Breast epithelium (tissue), 4 donors: Measurements from ENCODE around the gene SLC15A3. TPM values are rescaled to one million over a fixed set of nuclear protein-coding genes. Genes with fewer than 3 reads are reported as not detected.

Source experiments
- DNase-seq, 2 donors: peaks; one replicate each; pipeline ENCODE4 v3.0.0-alpha.2; 2019; ENCODE audit warnings: low spot score in 2 of 2
- H3K27ac ChIP-seq, 2 donors: fragments of 200-600 bp; sonication (generic) in 1 of 2; one replicate each; pipeline ENCODE4 v1.5.1; 2016 to 2019; ENCODE audit warnings: mild to moderate bottlenecking in 1 of 2
- H3K27me3 ChIP-seq, 2 donors: fragments of 200-600 bp; sonication (generic) in 1 of 2; one replicate each; pipeline versions ENCODE4 v1.5.1 to v1.6.0; 2017 to 2019; ENCODE audit warnings: control low read depth in 1 of 2, mild to moderate bottlenecking in 1 of 2
- H3K36me3 ChIP-seq: fragments of 200-600 bp; one replicate; pipeline ENCODE4 v1.5.1; 2019
- H3K4me1 ChIP-seq, 2 donors: fragments of 200-600 bp; sonication (generic); one replicate each; pipeline ENCODE4 v1.5.1; 2016 to 2019; ENCODE audit warnings: control low read depth in 1 of 2
- H3K4me3 ChIP-seq, 3 donors: fragments of 200-600 bp; sonication (generic); 1 replicate in 2 of 3; 2 replicates in 1 of 3; pipeline ENCODE4 v1.5.1; 2016 to 2019; ENCODE audit warnings: mild to moderate bottlenecking in 3 of 3, moderate library complexity in 2 of 3
- H3K9me3 ChIP-seq, 2 donors: fragments of 200-600 bp; sonication (generic) in 1 of 2; one replicate each; pipeline ENCODE4 v1.5.1; 2016 to 2019; ENCODE audit warnings: control low read depth in 1 of 2
- POLR2A ChIP-seq: fragments of 450-650 bp; IDR thresholded peaks from one replicate; pipeline ENCODE4 v1.6.1; 2016; ENCODE audit warnings: antibody characterized with exemption, mild to moderate bottlenecking, moderate library complexity
- POLR2AphosphoS5 ChIP-seq, 3 donors: sonication (generic); formaldehyde crosslinking; IDR thresholded peaks; one replicate each; pipeline ENCODE4 v1.6.1; 2017; ENCODE audit warnings: antibody characterized with exemption in 3 of 3
- intact Hi-C: fragments of 100-400 bp; cut with DNase I; formaldehyde crosslinking; loops from one replicate; pipeline ENCODE4 v1.15.1; 2023; ENCODE audit warnings: low total_unique reads
- total RNA-seq, 3 donors: library from RNA; depleted of rRNA; stranded (reverse); fragments of >200 nt; gene quantifications; one replicate each; pipeline ENCODE4 v1.1.0, GENCODE V29; 2016
- TF ChIP-seq, protein P1 (sequence below), 3 donors: fragments of 450-650 bp; IDR thresholded peaks; one replicate each; pipeline ENCODE4 v1.5.1; 2016 to 2017; ENCODE audit warnings: antibody characterized with exemption in 3 of 3, mild to moderate bottlenecking in 3 of 3, moderate library complexity in 3 of 3

SLC15A3 gene
- total RNA-seq, 3 donors from 2014 or later, result 8.8 to 23.2 (median 20.8) TPM

DNA sequence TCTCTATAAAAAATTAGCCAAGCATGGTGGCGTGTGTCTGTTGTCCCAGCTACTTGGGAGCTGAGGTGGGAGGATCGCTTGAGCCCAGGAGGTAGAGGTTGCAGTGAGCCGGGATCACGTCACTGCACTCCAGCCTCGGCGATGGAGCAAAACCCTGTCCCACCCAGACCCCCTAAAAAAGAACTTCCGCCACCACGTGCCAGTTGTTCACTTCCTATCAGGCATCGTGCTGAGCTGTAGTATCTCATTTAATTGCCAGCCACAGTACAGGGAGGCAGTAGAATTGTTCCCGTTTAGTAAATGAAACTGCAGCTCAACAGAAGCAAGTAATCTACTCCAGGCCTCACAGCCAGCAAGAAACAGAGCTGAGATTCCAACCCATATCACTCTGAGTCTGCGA is 30.7 kb downstream of the SLC15A3 start:
- intact Hi-C loops, result no loop called here
- Histone ChIP-seq H3K36me3 (peaks cover 15% of the 10 kb centered on the region), H3K4me3 (no peak overlapping the region), H3K27ac (no peak overlapping the region), H3K4me1 (peaks cover 0 to 4% of the 10 kb centered on the region in 2 donors), H3K9me3 (no peaks in the 10 kb centered on the region), H3K27me3 (no peaks in the 10 kb centered on the region)
- TF ChIP-seq POLR2A, result no peak
- TF ChIP-seq, protein P1, sequence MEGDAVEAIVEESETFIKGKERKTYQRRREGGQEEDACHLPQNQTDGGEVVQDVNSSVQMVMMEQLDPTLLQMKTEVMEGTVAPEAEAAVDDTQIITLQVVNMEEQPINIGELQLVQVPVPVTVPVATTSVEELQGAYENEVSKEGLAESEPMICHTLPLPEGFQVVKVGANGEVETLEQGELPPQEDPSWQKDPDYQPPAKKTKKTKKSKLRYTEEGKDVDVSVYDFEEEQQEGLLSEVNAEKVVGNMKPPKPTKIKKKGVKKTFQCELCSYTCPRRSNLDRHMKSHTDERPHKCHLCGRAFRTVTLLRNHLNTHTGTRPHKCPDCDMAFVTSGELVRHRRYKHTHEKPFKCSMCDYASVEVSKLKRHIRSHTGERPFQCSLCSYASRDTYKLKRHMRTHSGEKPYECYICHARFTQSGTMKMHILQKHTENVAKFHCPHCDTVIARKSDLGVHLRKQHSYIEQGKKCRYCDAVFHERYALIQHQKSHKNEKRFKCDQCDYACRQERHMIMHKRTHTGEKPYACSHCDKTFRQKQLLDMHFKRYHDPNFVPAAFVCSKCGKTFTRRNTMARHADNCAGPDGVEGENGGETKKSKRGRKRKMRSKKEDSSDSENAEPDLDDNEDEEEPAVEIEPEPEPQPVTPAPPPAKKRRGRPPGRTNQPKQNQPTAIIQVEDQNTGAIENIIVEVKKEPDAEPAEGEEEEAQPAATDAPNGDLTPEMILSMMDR (IDR thresholded peaks at IDR 0.05), result no peak
- TF ChIP-seq POLR2AphosphoS5 (IDR thresholded peaks at IDR 0.05), result no peak
- no peak for DNase-seq

DNA sequence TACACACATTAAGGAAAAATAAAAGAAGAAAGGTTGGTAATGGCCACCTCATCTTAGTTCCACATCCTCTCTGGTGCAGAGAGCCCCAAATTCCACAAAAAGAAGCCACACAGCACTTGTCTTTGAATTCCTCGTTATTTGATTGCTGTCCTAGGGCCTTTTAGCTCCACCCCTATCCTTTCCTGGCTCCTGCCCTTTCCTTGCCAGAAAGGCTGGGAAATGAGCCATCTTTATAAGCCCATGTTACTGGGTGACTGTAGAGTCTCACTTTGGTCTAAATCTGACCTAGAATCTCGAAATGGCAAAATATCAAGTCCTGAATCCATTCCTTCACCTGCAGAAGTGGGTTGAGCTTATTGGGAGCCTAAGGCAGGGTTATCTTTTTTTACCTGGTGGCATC is 32.0 kb downstream of the SLC15A3 start:
- Histone ChIP-seq H3K27me3 (no peaks in the 10 kb centered on the region), H3K36me3 (peaks cover 15% of the 10 kb centered on the region), H3K4me3 (no peak overlapping the region), H3K27ac (no peak overlapping the region), H3K4me1 (peaks cover 4% of the 10 kb centered on the region in 2 donors), H3K9me3 (no peaks in the 10 kb centered on the region)
- intact Hi-C loops, result no loop called here
- no peak for DNase-seq
- TF ChIP-seq POLR2A (no peak), POLR2AphosphoS5 (IDR thresholded peaks at IDR 0.05) (no peak)
- TF ChIP-seq, protein P1 (IDR thresholded peaks at IDR 0.05), result no peak

DNA sequence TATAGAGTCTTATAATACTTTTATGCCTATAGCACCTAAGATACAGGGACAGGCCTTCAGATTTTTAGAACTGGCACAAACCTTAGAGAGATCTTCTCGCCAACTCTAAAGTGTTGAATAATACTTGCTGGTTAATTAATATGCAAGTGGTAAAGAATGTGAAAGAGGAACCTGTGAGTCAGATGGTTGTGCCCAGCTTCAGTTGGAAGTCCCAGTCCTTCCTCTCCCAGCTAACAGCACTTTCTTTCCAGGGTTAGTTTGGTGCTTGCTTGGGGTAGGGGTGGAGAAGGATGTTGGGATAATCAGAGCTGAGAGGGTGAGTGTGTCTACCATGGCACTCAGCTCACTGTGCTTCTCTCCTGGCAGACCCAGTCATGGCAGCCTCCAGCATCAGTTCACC is 32.7 kb downstream of the SLC15A3 start:
- no peaks in the 10 kb centered on the region for H3K27me3 ChIP-seq

DNA sequence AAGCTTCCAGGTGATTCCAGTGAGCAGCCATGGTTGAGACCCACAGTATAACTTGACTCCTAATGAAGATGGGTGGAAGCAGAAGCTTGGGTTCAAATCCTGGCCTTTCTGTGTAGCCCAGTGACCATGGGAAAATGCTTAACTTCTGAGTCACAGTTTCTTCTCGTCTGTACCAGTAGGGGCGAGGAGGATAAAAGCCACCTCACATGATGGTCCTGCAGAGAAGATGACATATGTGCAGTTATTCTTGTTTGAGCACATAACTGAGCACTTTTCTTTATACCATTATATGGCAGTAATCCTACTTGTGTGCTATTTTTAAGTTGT is 33.1 kb downstream of the SLC15A3 start:
- H3K27me3 ChIP-seq, result no peaks in the 10 kb centered on the region
- no peak for DNase-seq
- H3K27ac ChIP-seq, result no peak overlapping the region
- intact Hi-C loops, result no loop called here
- no peak overlapping the region for H3K4me3 ChIP-seq
- H3K9me3 ChIP-seq, result no peaks in the 10 kb centered on the region
- peaks cover 4% of the 10 kb centered on the region in 2 donors for H3K4me1 ChIP-seq
- H3K36me3 ChIP-seq, result peaks cover 15% of the 10 kb centered on the region
- TF ChIP-seq, protein P1 (IDR thresholded peaks at IDR 0.05), result no peak
- no peak for TF ChIP-seq POLR2A
- no peak for TF ChIP-seq POLR2AphosphoS5 (IDR thresholded peaks at IDR 0.05)

More for the DNA sequence above, 32.7 kb downstream of the SLC15A3 start:
- no peak for DNase-seq
- no peaks in the 10 kb centered on the region for H3K9me3 ChIP-seq
- intact Hi-C loops, result no loop called here
- no peak overlapping the region for H3K27ac ChIP-seq
- H3K36me3 ChIP-seq, result peaks cover 15% of the 10 kb centered on the region
- TF ChIP-seq POLR2AphosphoS5 (IDR thresholded peaks at IDR 0.05) (no peak), POLR2A (no peak)
- TF ChIP-seq, protein P1 (IDR thresholded peaks at IDR 0.05), result no peak
- H3K4me3 ChIP-seq, result no peak overlapping the region
- peaks cover 4% of the 10 kb centered on the region in 2 donors for H3K4me1 ChIP-seq

DNA sequence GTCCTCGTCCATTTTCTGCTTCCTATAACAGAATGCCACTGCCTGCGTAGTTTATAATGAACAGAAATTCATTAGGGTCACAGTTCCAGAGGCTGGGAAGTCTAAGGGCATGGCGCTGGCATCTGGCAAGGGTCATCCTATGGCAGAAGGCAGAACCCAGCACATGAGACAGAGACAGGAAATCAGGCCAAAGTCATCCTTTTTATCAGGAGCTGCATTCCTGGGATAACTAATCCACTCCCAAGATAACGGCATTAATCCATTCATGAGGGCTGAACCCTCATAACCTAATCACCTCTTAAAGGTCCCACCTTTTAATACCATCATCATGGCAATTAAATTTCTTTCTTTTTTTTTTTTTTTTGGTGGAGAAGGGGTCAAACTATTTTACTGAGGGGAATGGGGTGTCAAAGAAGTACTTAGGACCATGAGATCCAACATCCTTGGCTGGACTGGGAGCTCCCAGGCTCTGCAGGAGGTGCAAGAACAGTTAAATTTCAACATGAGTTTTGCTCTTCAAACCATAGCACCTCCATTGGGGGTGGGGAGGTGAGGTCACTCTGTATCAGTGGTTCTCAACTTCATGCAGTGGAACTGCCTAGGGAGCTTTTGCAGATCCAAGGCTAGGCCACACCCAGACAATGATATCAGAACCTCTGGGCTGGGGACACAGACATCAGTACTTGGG is 33.6 kb downstream of the SLC15A3 start:
- Histone ChIP-seq H3K27me3 (no peaks in the 10 kb centered on the region), H3K27ac (no peak overlapping the region), H3K4me3 (no peak overlapping the region), H3K9me3 (no peaks in the 10 kb centered on the region), H3K36me3 (peaks cover 15% of the 10 kb centered on the region), H3K4me1 (peaks cover 4% of the 10 kb centered on the region in 2 donors)
- DNase-seq, result no peak
- intact Hi-C loops, result no loop called here
- TF ChIP-seq, protein P1 (IDR thresholded peaks at IDR 0.05), result no peak
- no peak for TF ChIP-seq POLR2A
- TF ChIP-seq POLR2AphosphoS5 (IDR thresholded peaks at IDR 0.05), result no peak
